Inflammatory macrophage treated with lipopolysaccharide for 1 hour (primary cell): ENCODE measurements around the gene STXBP1.
A peak's percentile ranks its signal among the peaks of the same experiment; 100 is the strongest.

ENCODE experiments used
- DNase-seq, 2 donors: peaks; one replicate each; pipeline ENCODE4 v3.0.0-alpha.2; 2020 to 2022

The STXBP1 gene

GRCh38 chr9:127716412-127716811 lies 104.3 kb downstream of the STXBP1 start:
- DNase-seq, result no peak

GRCh38 chr9:127717766-127718165 lies 105.7 kb downstream of the STXBP1 start:
- no peak for DNase-seq

DNA sequence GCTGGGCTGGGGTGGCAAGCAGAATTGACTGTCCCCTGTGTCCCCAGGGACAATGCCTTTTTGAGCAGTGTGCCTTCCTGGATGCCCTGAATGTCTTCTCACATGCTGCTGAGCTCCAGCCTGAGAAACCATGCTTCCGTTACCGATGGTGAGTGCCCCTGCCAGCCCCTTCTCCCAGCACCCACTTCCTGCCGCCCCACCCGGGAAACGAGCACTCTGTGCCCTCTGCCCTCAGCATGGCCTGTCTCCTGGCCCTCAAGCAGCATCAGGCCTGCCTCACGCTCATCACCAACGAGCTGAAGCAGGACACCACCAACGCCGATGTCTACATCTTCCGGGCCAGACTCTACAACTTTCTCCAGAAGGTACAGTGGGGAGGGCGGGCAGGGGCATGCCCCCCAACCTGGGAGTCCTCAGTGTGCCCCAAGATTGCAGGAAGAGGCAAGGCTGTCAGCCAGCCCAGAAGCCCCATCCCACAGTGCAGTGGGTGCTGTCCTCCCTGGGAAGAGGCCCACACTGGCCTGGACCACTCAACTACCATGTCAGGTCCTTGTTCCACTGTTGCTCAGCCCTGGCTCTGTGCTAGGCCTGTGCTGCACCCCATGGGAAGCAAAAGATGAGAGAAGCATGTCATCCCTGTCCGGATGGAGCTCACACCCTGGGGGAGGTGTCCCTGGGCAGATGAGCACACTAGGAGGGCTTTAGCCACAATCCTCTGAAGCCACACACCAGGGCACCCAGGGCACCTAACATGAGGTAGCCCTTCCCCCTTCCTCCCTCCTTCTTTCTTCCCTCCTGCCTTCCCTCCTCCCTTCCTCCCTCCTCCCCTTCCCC lies 108.2 kb downstream of the STXBP1 start:
- DNase-seq, result no peak

GRCh38 chr9:127720865-127721227 lies 108.8 kb downstream of the STXBP1 start:
- DNase-seq, result no peak

DNA sequence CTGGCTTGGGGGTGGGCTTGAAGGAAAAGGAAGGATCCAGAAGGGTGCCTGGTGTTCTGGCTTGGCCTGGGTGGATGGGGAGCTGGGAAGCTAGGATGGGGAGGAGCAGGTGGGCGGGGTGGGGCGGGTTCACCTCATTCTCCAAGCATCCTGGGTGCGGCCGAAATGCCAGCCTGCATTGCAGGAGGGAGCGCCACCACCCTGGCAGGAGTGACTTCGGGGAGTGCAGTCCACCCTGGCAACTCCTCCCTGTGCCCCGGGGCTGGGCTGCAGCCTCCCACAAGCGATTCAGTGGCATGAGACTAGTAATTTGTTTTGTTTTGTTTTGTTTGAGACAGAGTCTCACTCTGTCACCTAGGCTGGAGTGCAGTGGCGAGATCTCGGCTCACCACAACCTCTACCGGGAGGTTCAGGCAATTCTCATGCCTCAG lies 109.3 kb downstream of the STXBP1 start:
- DNase-seq, result no peak

- no peak for DNase-seq
Measured at GRCh38 chr9:127722055-127722745, 110.1 kb downstream of the STXBP1 start.

GRCh38 chr9:127723013-127723412 lies 110.9 kb downstream of the STXBP1 start:
- no peak for DNase-seq

DNA sequence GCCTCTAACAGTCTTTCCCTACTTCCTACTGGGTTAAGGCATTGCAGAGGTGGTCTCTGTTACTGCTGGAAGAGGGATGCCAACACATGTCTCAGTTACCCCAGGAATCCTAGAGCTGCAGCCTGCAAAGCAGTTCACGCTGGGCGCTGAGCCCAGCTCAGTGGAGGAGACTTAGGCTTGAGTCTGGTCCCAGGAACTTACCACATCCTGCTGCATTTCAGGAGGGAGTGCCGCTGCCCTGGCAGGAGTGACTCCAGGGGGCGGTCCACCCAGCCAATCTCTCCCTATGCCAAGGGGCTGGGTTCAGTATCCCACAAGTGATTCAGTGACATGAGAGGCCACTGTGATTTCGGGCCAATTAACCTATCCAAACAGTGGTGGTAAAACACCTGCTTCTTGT lies 111.4 kb downstream of the STXBP1 start:
- DNase-seq, result no peak

- no peak for DNase-seq
Measured at GRCh38 chr9:127724012-127724411, 111.9 kb downstream of the STXBP1 start.

- no peak for DNase-seq
Measured at GRCh38 chr9:127726871-127727270, 114.8 kb downstream of the STXBP1 start.

DNA sequence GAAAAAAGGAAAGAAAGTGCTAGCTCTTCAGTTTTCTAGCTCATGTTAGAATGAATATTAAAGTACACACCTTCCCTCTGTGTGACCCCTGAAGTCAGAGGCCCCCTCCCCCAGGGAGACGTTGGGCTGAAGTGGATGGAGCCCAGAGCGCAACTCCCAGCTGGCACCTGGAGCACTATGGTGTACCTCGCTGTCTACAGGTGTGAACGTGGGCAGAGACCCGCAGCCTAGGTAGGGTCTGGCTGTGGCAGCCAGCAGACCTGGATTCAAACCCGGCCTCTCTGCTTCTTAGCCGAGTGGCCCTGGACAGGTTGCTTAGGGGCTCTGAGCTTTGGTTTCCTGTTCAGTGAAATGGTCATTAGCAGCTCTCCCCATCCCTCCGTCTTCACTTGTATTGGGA lies 116.7 kb downstream of the STXBP1 start:
- DNase-seq, result no peak

GRCh38 chr9:127729522-127730256 lies 117.6 kb downstream of the STXBP1 start:
- DNase-seq, result no peak

DNA sequence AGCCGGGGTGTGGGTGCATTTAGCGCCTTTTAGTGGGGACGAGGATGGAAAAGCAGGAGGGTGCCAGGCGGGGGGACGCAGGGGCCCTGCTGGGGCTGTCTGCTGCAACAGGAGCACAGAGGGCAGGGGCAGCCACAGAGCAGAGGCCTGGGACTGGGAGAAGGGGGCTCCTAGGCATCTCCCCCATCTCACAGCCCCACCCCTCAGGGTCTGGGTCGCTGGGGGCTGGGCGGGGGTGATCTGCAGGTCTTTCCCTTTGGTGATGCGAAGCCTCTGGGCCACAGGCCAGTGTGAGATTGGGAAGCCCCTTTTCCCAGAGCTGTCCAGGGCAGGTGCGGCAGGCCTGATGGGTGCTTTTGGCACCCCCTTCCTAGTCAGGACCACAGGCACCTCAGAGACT lies 118.2 kb downstream of the STXBP1 start:
- no peak for DNase-seq

DNA sequence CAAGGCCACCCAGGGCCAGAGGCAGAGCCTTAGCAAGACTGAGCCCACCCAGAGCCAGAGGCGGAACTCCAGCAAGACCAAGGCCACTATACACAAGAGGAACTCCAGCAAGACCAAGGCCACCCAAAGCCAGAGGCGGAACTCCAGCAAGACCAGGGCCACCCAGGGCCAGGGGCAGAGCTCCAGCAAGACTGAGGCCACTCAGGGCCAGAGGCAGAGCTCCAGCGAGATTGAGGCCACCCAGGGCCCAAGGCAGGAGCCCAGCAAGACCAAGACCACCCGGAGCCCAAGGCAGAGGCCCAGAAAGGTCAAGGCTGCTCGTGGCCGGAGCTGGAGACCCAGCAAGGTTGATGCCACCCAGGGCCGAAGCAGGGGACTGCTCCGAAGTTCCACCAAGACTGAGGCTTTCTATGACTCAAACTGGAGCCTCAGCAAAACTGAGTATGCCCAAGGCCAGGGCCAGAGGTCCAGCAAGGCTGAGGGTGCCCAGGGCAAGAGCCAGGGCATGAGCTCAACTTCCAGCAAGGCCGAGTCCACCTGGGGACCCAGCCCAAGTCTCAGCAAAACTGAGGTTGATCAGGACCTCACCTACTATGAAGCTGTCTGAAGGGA lies 118.8 kb downstream of the STXBP1 start:
- no peak for DNase-seq

DNA sequence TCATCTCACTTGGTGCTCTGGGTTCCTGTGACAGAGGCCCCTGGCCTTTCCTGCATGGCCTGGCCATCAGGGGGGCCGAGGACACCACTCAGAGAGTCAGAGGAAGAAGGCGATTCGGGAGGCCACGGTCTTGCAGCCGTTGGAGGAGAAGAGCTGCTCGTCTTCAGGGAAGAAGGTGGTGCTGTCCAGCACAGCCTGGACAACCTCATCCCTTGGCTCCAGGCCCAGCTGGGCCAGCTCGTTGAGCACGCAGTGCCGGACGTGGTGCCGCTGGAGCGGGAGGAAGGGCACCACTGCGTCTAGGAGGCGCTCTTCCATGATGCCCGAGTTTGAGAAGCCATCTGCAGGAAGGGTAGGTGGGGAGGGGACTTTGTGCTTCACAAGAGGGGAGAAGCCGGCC lies 119.9 kb downstream of the STXBP1 start:
- DNase-seq, result no peak

DNA sequence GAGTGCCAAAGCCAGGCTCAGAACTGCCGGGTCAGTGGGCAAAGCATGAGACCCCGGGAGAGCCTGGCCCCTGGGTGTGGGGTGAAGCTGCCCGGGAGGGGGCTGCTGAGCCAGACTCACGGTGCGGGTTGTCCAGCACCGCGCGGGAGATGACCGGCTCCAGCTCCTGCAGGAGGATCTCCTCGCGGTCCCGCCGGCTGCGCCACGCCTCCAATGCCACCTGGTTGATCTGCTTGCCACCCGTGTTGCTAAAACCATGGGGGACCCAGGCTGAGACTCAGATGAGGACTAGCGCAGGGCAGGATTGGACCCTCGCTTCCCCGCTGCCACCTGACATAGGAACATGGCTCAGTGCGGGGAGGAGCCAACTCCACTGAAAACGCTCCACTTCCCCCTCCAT lies 120.4 kb downstream of the STXBP1 start:
- no peak for DNase-seq

DNA sequence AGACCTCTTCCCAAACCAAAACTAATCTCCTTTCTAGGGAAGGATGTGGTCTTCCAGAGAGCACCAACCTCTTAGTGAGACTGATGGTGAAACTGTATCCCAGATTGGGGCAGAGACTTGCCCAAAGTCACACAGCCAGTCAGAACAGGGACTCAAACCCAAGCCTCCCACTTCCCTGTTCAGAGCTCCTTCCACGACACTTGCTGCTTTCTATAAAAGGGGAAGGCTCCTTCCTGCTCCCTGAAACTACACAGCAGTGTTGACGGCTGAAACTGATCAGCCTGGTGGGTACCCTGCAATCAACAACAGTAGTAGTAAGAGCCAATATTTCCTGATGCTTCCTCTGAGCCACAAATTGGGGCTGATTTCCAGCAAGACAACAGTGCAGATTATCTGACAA lies 121.5 kb downstream of the STXBP1 start:
- peak; percentile 16 to 38 for DNase-seq

DNA sequence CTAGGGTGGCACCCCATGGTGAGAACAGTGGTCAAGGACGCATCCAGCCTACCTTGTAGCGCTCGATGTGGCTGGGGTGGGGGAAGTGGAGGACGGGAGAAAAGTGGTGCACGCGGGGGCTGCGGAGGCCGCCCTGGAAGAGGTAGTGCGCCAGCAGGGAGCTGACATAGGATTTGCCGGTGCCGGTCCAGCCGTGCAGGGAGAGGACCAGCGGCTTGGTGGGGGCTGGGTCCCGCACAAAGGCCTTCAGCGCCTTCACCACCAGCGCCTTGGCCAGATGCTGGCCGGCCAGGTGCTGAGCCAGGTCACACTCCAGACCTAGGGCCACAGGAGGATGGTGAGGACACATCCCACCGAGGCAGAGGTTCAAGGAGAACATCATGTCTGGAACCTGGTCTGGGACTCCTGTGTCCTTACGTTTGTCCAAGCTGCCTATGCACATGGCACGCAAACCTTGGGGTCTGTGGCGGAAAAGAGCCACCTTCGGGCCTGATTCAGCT lies 122.2 kb downstream of the STXBP1 start:
- no peak for DNase-seq

GRCh38 chr9:127734747-127735529 lies 122.9 kb downstream of the STXBP1 start, which contains the start of gene TOR2A:
TOR2A (minus strand) TSS chr9:127735294; CDS start chr9:127735270, 24 bp downstream.
- DNase-seq, result peak; percentile 94 to 99

GRCh38 chr9:127735530-127736185 lies 123.6 kb downstream of the STXBP1 start:
- no peak for DNase-seq

DNA sequence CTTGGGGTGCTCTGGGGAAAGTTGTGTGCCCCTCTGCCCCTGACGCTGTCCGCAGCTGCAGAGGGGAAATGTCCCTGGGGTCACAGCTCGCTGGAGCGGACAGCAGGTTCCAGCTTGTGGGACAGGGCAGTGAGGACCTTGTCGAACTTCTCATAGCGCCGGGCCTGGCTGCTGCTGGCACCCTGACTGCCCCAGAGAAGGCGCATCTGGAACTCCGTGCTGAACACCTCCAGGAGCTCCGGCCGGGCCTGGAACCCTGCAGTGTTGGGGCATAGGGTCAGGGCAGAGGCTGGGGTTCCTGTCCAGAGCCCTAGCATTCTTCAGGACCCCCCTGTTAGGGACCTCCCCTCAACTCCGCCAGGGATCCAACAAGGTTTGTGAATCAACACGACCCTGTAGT lies 126.6 kb downstream of the STXBP1 start:
- no peak for DNase-seq
